WTC11 (cell line): ENCODE measurements around the gene PFDN2. TPM values are rescaled to one million over a fixed set of nuclear protein-coding genes. Genes with fewer than 3 reads are reported as not detected.

ENCODE experiments used
- ATAC-seq: fragments of 200-7000 bp; cut with Tn5 transposase; 2 replicates; pipeline ENCODE4 v1.10.0; 2021; ENCODE audit warnings: mild to moderate bottlenecking, moderate library complexity
- CTCF ChIA-PET: fragments of 300-600 bp; sonication (Branson Sonifier 250); formaldehyde crosslinking; loops from one replicate; lab custom pipeline; 2021; ENCODE audit warnings: antibody characterized with exemption; lab: Charles Lee
- POLR2A ChIA-PET: fragments of 350-600 bp; sonication (Branson Sonifier 250); formaldehyde crosslinking; loops from one replicate; lab custom pipeline; 2021; ENCODE audit warnings: antibody characterized with exemption; lab: Charles Lee
- DNase-seq: peaks from one replicate; pipeline ENCODE4 v3.0.0; 2021; ENCODE audit warnings: low spot score
- H3K27ac Mint-ChIP-seq: 2 replicates; pipeline ENCODE4 v1.8.0; 2021; ENCODE audit warnings: mixed read lengths
- H3K27me3 Mint-ChIP-seq: 2 replicates; pipeline ENCODE4 v1.8.0; 2021; ENCODE audit warnings: low read depth, mild to moderate bottlenecking, moderate library complexity, mixed read lengths
- H3K36me3 Mint-ChIP-seq: 2 replicates; pipeline ENCODE4 v1.8.0; 2021; ENCODE audit warnings: mixed read lengths
- H3K4me1 Mint-ChIP-seq: 2 replicates; pipeline ENCODE4 v1.8.0; 2022; ENCODE audit warnings: mixed read lengths
- H3K4me3 Mint-ChIP-seq: 2 replicates; pipeline ENCODE4 v1.8.0; 2021; ENCODE audit warnings: mild to moderate bottlenecking, moderate library complexity, mixed read lengths
- H3K9me3 Mint-ChIP-seq: 2 replicates; pipeline ENCODE4 v1.8.0; 2021; ENCODE audit warnings: mixed read lengths
- ATF1 ChIP-seq: sonication (generic); formaldehyde crosslinking; IDR thresholded peaks from 2 replicates; pipeline ENCODE4 v1.8.1; 2023; ENCODE audit warnings: mild to moderate bottlenecking, moderate library complexity, missing genetic modification reagents
- ETV6 ChIP-seq: sonication (generic); formaldehyde crosslinking; IDR thresholded peaks from 2 replicates; pipeline ENCODE4 v1.8.1; 2022; ENCODE audit warnings: mild to moderate bottlenecking, missing genetic modification reagents
- FOXJ3 ChIP-seq: sonication (generic); formaldehyde crosslinking; IDR thresholded peaks from 2 replicates; pipeline ENCODE4 v1.9.0; 2021; ENCODE audit warnings: missing genetic modification reagents, mild to moderate bottlenecking, borderline replicate concordance
- HMGA2 ChIP-seq: fragments of 250-450 bp; sonication (Bioruptor Pico); IDR thresholded peaks from 2 replicates; pipeline ENCODE4 v1.4.0; 2021; ENCODE audit warnings: mild to moderate bottlenecking, moderate library complexity
- IRF2 ChIP-seq: sonication (generic); formaldehyde crosslinking; IDR thresholded peaks from 2 replicates; pipeline ENCODE4 v1.8.0; 2022; ENCODE audit warnings: low read depth, missing genetic modification reagents, borderline replicate concordance
- NFE2L1 ChIP-seq: sonication (generic); formaldehyde crosslinking; IDR thresholded peaks from 2 replicates; pipeline ENCODE4 v1.8.1; 2023; ENCODE audit warnings: missing genetic modification reagents
- NR2C2 ChIP-seq: sonication (generic); formaldehyde crosslinking; IDR thresholded peaks from 2 replicates; pipeline ENCODE4 v1.8.0; 2022; ENCODE audit warnings: mild to moderate bottlenecking, missing genetic modification reagents
- RORB ChIP-seq: fragments of 250-450 bp; sonication (Bioruptor Pico); IDR thresholded peaks from 2 replicates; pipeline ENCODE4 v1.9.0; 2021; ENCODE audit warnings: mild to moderate bottlenecking
- SMAD4 ChIP-seq: sonication (generic); formaldehyde crosslinking; IDR thresholded peaks from 2 replicates; pipeline ENCODE4 v1.8.0; 2022; ENCODE audit warnings: mild to moderate bottlenecking, missing genetic modification reagents
- ZBTB21 ChIP-seq: sonication (generic); formaldehyde crosslinking; IDR thresholded peaks from 2 replicates; pipeline ENCODE4 v1.8.1; 2023; ENCODE audit warnings: mild to moderate bottlenecking, missing genetic modification reagents, borderline replicate concordance
- ZNF138 ChIP-seq: sonication (generic); formaldehyde crosslinking; conservative IDR thresholded peaks from 2 replicates; pipeline ENCODE4 v1.8.1; 2022; ENCODE audit warnings: mild to moderate bottlenecking, moderate library complexity, missing genetic modification reagents
- ZNF317 ChIP-seq: sonication (generic); formaldehyde crosslinking; IDR thresholded peaks from 2 replicates; pipeline ENCODE4 v1.8.1; 2023; ENCODE audit warnings: low read depth, mild to moderate bottlenecking, moderate library complexity, missing genetic modification reagents, borderline replicate concordance
- total RNA-seq: library from RNA; stranded (reverse); gene quantifications from 3 replicates; pipeline ENCODE4 v1.2.3, GENCODE V29; 2021
- TF ChIP-seq, protein P1 (sequence below): sonication (generic); formaldehyde crosslinking; conservative IDR thresholded peaks from 2 replicates; pipeline ENCODE4 v1.8.1; 2022; ENCODE audit warnings: mild to moderate bottlenecking, missing genetic modification reagents
- TF ChIP-seq, protein P2 (sequence below): fragments of 250-450 bp; sonication (Bioruptor Pico); IDR thresholded peaks from 2 replicates; pipeline ENCODE4 v1.9.0; 2021; ENCODE audit warnings: mild to moderate bottlenecking
- TF ChIP-seq, protein P3 (sequence below): sonication (generic); formaldehyde crosslinking; IDR thresholded peaks from 2 replicates; pipeline ENCODE4 v1.8.0; 2022; ENCODE audit warnings: mild to moderate bottlenecking, missing genetic modification reagents
- TF ChIP-seq, protein P4 (sequence below): sonication (generic); formaldehyde crosslinking; IDR thresholded peaks from 2 replicates; pipeline ENCODE4 v1.8.0; 2023; ENCODE audit warnings: missing genetic modification reagents, mild to moderate bottlenecking, borderline replicate concordance
- TF ChIP-seq, protein P5 (sequence below): fragments of 200-600 bp; IDR thresholded peaks from 2 replicates; pipeline ENCODE4 v1.8.0; 2022; ENCODE audit warnings: antibody characterized with exemption
- TF ChIP-seq, protein P6 (sequence below): fragments of 250-450 bp; sonication (Bioruptor Pico); IDR thresholded peaks from 2 replicates; pipeline ENCODE4 v1.9.0; 2021; ENCODE audit warnings: moderate library complexity, mild to moderate bottlenecking, inconsistent platforms, borderline replicate concordance
- TF ChIP-seq, protein P7 (sequence below): sonication (generic); formaldehyde crosslinking; IDR thresholded peaks from 2 replicates; pipeline ENCODE4 v1.8.1; 2023; ENCODE audit warnings: mild to moderate bottlenecking, moderate library complexity, missing genetic modification reagents
- TF ChIP-seq, protein P8 (sequence below): fragments of 250-450 bp; sonication (Bioruptor Pico); IDR thresholded peaks from 2 replicates; pipeline ENCODE4 v2.1.2; 2022; ENCODE audit warnings: mild to moderate bottlenecking, moderate library complexity

Gene PFDN2
- total RNA-seq, 1 experiment from 2014 or later = 92.6 TPM

DNA sequence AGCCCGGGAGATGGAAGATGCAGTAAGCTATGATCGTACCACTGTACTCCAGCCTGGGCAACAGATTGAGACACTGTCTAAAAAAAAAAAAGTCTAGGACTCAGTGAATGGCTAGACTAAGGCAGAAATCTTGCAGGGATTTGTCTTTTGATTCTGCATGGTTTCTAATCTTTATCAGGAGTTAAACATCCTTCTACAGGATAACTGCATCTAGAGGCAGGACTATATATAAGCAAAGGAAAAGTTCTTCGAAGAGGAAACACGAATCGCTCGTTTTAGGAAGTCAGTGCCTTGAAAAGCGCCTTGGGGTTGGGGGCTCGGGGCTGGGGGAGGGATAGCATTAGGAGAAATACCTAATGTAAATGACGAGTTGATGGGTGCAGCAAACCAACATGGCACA is 35.3 kb upstream of the PFDN2 start:
- Mint-ChIP-seq H3K36me3 (peaks cover 7% of the 10 kb centered on the region), H3K27ac (peak overlapping the region; percentile 77), H3K27me3 (no peaks in the 10 kb centered on the region), H3K4me1 (peaks cover 10% of the 10 kb centered on the region), H3K4me3 (peak overlapping the region; percentile 99), H3K9me3 (no peaks in the 10 kb centered on the region)
- CTCF ChIA-PET = interaction anchor here (0.9 to 2.7 kb wide), 3 partner anchors 12 to 108 kb away, joined by 3 to 18 read pairs (median 4); partner anchors contain the start of genes DEDD, PPOX and USF1
- DNase-seq = no peak
- POLR2A ChIA-PET = interaction anchor here (1.0 to 1.4 kb wide), 4 partner anchors 13 to 131 kb away, joined by 3 to 13 read pairs (median 6); partner anchors contain the start of genes B4GALT3, DEDD and PPOX
- no peak for TF ChIP-seq ZNF138 (CRISPR knock-in tag)
- no peak for TF ChIP-seq ATF1
- TF ChIP-seq, protein P1, sequence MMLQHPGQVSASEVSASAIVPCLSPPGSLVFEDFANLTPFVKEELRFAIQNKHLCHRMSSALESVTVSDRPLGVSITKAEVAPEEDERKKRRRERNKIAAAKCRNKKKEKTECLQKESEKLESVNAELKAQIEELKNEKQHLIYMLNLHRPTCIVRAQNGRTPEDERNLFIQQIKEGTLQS (CRISPR knock-in tag) = no peak
- TF ChIP-seq, protein P2, sequence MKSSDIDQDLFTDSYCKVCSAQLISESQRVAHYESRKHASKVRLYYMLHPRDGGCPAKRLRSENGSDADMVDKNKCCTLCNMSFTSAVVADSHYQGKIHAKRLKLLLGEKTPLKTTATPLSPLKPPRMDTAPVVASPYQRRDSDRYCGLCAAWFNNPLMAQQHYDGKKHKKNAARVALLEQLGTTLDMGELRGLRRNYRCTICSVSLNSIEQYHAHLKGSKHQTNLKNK = no peak
- no peak for TF ChIP-seq IRF2
- no peak for TF ChIP-seq SMAD4
- TF ChIP-seq HMGA2 (CRISPR knock-in tag) = no peak
- TF ChIP-seq NR2C2 (CRISPR knock-in tag) = no peak
- no peak for TF ChIP-seq FOXJ3 (CRISPR knock-in tag)
- no peak for TF ChIP-seq ZBTB21 (CRISPR knock-in tag)
- no peak for ATAC-seq

DNA sequence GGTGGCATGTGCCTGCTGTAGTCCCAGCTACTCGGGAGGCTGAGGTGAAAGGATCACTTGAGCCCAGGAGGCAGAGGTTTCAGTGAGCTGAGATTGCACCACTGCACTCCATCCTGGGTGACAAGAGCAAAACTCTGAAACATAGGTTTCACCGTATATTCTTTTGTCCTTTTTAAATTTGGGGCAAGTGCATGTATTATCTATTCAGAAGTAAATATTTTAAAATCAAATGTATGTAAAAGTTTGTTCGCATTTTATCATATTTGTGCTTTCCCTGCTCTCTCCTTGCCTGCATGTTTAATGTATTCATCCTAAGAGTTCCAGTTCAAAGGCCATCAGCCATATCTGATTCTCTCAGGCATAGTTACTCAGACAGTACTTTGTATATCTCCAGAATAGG is 28.0 kb upstream of the PFDN2 start:
- ChIA-PET POLR2A (no interaction called here), CTCF (interaction anchor here (1.4 kb wide), 1 partner anchor 191 kb away, joined by 3 read pairs; the partner anchor contains the start of gene ITLN2)
- no peaks in the 10 kb centered on the region for H3K36me3 Mint-ChIP-seq
- H3K4me1 Mint-ChIP-seq = no peaks in the 10 kb centered on the region
- DNase-seq = no peak
- no peaks in the 10 kb centered on the region for H3K27me3 Mint-ChIP-seq
- no peak for ATAC-seq
- no peak overlapping the region for H3K4me3 Mint-ChIP-seq
- H3K9me3 Mint-ChIP-seq = no peaks in the 10 kb centered on the region
- no peak overlapping the region for H3K27ac Mint-ChIP-seq
- TF ChIP-seq, protein P3, sequence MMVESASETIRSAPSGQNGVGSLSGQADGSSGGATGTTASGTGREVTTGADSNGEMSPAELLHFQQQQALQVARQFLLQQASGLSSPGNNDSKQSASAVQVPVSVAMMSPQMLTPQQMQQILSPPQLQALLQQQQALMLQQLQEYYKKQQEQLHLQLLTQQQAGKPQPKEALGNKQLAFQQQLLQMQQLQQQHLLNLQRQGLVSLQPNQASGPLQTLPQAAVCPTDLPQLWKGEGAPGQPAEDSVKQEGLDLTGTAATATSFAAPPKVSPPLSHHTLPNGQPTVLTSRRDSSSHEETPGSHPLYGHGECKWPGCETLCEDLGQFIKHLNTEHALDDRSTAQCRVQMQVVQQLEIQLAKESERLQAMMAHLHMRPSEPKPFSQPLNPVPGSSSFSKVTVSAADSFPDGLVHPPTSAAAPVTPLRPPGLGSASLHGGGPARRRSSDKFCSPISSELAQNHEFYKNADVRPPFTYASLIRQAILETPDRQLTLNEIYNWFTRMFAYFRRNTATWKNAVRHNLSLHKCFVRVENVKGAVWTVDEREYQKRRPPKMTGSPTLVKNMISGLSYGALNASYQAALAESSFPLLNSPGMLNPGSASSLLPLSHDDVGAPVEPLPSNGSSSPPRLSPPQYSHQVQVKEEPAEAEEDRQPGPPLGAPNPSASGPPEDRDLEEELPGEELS (CRISPR knock-in tag) = no peak
- TF ChIP-seq, protein P4, sequence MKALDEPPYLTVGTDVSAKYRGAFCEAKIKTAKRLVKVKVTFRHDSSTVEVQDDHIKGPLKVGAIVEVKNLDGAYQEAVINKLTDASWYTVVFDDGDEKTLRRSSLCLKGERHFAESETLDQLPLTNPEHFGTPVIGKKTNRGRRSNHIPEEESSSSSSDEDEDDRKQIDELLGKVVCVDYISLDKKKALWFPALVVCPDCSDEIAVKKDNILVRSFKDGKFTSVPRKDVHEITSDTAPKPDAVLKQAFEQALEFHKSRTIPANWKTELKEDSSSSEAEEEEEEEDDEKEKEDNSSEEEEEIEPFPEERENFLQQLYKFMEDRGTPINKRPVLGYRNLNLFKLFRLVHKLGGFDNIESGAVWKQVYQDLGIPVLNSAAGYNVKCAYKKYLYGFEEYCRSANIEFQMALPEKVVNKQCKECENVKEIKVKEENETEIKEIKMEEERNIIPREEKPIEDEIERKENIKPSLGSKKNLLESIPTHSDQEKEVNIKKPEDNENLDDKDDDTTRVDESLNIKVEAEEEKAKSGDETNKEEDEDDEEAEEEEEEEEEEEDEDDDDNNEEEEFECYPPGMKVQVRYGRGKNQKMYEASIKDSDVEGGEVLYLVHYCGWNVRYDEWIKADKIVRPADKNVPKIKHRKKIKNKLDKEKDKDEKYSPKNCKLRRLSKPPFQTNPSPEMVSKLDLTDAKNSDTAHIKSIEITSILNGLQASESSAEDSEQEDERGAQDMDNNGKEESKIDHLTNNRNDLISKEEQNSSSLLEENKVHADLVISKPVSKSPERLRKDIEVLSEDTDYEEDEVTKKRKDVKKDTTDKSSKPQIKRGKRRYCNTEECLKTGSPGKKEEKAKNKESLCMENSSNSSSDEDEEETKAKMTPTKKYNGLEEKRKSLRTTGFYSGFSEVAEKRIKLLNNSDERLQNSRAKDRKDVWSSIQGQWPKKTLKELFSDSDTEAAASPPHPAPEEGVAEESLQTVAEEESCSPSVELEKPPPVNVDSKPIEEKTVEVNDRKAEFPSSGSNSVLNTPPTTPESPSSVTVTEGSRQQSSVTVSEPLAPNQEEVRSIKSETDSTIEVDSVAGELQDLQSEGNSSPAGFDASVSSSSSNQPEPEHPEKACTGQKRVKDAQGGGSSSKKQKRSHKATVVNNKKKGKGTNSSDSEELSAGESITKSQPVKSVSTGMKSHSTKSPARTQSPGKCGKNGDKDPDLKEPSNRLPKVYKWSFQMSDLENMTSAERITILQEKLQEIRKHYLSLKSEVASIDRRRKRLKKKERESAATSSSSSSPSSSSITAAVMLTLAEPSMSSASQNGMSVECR (CRISPR knock-in tag) = no peak
- TF ChIP-seq ETV6 (CRISPR knock-in tag) = no peak
- TF ChIP-seq, protein P5, sequence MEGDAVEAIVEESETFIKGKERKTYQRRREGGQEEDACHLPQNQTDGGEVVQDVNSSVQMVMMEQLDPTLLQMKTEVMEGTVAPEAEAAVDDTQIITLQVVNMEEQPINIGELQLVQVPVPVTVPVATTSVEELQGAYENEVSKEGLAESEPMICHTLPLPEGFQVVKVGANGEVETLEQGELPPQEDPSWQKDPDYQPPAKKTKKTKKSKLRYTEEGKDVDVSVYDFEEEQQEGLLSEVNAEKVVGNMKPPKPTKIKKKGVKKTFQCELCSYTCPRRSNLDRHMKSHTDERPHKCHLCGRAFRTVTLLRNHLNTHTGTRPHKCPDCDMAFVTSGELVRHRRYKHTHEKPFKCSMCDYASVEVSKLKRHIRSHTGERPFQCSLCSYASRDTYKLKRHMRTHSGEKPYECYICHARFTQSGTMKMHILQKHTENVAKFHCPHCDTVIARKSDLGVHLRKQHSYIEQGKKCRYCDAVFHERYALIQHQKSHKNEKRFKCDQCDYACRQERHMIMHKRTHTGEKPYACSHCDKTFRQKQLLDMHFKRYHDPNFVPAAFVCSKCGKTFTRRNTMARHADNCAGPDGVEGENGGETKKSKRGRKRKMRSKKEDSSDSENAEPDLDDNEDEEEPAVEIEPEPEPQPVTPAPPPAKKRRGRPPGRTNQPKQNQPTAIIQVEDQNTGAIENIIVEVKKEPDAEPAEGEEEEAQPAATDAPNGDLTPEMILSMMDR = no peak
- TF ChIP-seq NFE2L1 = no peak
- TF ChIP-seq, protein P6, sequence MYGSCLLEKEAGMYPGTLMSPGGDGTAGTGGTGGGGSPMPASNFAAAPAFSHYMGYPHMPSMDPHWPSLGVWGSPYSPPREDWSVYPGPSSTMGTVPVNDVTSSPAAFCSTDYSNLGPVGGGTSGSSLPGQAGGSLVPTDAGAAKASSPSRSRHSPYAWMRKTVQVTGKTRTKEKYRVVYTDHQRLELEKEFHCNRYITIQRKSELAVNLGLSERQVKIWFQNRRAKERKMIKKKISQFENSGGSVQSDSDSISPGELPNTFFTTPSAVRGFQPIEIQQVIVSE = no peak
- TF ChIP-seq, protein P7, sequence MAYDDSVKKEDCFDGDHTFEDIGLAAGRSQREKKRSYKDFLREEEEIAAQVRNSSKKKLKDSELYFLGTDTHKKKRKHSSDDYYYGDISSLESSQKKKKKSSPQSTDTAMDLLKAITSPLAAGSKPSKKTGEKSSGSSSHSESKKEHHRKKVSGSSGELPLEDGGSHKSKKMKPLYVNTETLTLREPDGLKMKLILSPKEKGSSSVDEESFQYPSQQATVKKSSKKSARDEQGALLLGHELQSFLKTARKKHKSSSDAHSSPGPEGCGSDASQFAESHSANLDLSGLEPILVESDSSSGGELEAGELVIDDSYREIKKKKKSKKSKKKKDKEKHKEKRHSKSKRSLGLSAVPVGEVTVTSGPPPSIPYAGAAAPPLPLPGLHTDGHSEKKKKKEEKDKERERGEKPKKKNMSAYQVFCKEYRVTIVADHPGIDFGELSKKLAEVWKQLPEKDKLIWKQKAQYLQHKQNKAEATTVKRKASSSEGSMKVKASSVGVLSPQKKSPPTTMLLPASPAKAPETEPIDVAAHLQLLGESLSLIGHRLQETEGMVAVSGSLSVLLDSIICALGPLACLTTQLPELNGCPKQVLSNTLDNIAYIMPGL = no peak
- no peak for TF ChIP-seq ZNF317 (CRISPR knock-in tag)
- no peak for TF ChIP-seq RORB (CRISPR knock-in tag)
- TF ChIP-seq, protein P8, sequence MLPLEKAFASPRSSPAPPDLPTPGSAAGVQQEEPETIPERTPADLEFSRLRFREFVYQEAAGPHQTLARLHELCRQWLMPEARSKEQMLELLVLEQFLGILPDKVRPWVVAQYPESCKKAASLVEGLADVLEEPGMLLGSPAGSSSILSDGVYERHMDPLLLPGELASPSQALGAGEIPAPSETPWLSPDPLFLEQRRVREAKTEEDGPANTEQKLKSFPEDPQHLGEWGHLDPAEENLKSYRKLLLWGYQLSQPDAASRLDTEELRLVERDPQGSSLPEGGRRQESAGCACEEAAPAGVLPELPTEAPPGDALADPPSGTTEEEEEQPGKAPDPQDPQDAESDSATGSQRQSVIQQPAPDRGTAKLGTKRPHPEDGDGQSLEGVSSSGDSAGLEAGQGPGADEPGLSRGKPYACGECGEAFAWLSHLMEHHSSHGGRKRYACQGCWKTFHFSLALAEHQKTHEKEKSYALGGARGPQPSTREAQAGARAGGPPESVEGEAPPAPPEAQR (CRISPR knock-in tag) = no peak
- TF ChIP-seq FOXJ3 (CRISPR knock-in tag) = no peak
